ENCODE results near the gene NTF4.

Gene NTF4

GRCh38 chr19:49016067-49016839 is 48.4 kb downstream of the NTF4 start:
- no peak overlapping the region for H3K4me3 Mint-ChIP-seq

GRCh38 chr19:49014870-49015255 is 49.8 kb downstream of the NTF4 start:
- H3K27me3 Mint-ChIP-seq, result peaks cover 5 to 11% of the 10 kb centered on the region in 2 donors
- H3K4me1 Mint-ChIP-seq, result peaks cover 11 to 26% of the 10 kb centered on the region in 2 donors
- no peak overlapping the region for H3K27ac Mint-ChIP-seq
- peaks cover 34 to 40% of the 10 kb centered on the region in 2 donors for H3K36me3 Mint-ChIP-seq
- ATAC-seq (replicated peaks) (no peak), DNase-seq (no peak)
- no peaks in the 10 kb centered on the region for H3K9me3 Mint-ChIP-seq
- no peak overlapping the region for H3K4me3 Mint-ChIP-seq

More at GRCh38 chr19:49016067-49016839, 48.4 kb downstream of the NTF4 start:
- ATAC-seq (replicated peaks) (no peak), DNase-seq (no peak)
- peaks cover 5 to 17% of the 10 kb centered on the region in 2 donors for H3K27me3 Mint-ChIP-seq
- peaks cover 25 to 26% of the 10 kb centered on the region in 2 donors for H3K36me3 Mint-ChIP-seq
- peaks cover 17 to 40% of the 10 kb centered on the region in 2 donors for H3K4me1 Mint-ChIP-seq
- H3K9me3 Mint-ChIP-seq, result no peaks in the 10 kb centered on the region
- peak overlapping the region; percentile 32 for H3K27ac Mint-ChIP-seq

GRCh38 chr19:49014123-49014869 is 50.3 kb downstream of the NTF4 start:
- ATAC-seq (replicated peaks), result no peak
- H3K27me3 Mint-ChIP-seq, result peaks cover 4 to 5% of the 10 kb centered on the region in 2 donors
- no peak for DNase-seq
- no peak overlapping the region for H3K4me3 Mint-ChIP-seq
- peak overlapping the region; percentile 16 for H3K27ac Mint-ChIP-seq
- H3K9me3 Mint-ChIP-seq, result no peaks in the 10 kb centered on the region
- peaks cover 34 to 45% of the 10 kb centered on the region in 2 donors for H3K36me3 Mint-ChIP-seq
- H3K4me1 Mint-ChIP-seq, result peaks cover 10 to 20% of the 10 kb centered on the region in 2 donors

GRCh38 chr19:49011194-49011593 is 53.4 kb downstream of the NTF4 start:
- Mint-ChIP-seq H3K4me3 (no peak overlapping the region), H3K36me3 (peaks cover 31 to 52% of the 10 kb centered on the region in 2 donors), H3K4me1 (peaks cover 0 to 2% of the 10 kb centered on the region in 2 donors), H3K27ac (no peak overlapping the region), H3K27me3 (no peaks in the 10 kb centered on the region), H3K9me3 (no peaks in the 10 kb centered on the region)
- no peak for DNase-seq
- ATAC-seq (replicated peaks), result no peak
